H1 (cell line): ENCODE data around the gene KIF26B.

ENCODE experiments used
- BACH1 ChIP-seq: IDR thresholded peaks from 2 replicates; pipeline ENCODE4 v1.6.1; 2012; ENCODE audit warnings: low read length, improper control_type of control experiment
- BRCA1 ChIP-seq: IDR thresholded peaks from 2 replicates; pipeline ENCODE4 v1.6.1; 2012; ENCODE audit warnings: low read depth, low read length, improper control_type of control experiment
- CBX8 ChIP-seq: fragments of 300-800, 300-1000 bp; sonication (generic); IDR thresholded peaks from 2 replicates; pipeline ENCODE4 v1.7.1; 2016; ENCODE audit warnings: low read depth, low read length, borderline replicate concordance
- MAFK ChIP-seq: IDR thresholded peaks from 2 replicates; pipeline ENCODE4 v1.6.1; 2012; ENCODE audit warnings: low read depth, mild to moderate bottlenecking, improper control_type of control experiment, low read length
- POLR2A ChIP-seq, 2 experiments: IDR thresholded peaks; 1 replicate in 1 of 2; 2 replicates in 1 of 2; pipeline ENCODE4 v1.6.1; 2011; ENCODE audit warnings: low read depth in 2 of 2, low read length in 2 of 2, mild to moderate bottlenecking in 2 of 2; ENCODE audit errors: control extremely low read depth in 1 of 2
- POLR2AphosphoS5 ChIP-seq: IDR thresholded peaks from 2 replicates; pipeline ENCODE4 v1.6.1; 2011; ENCODE audit warnings: low read depth, low read length
- RXRA ChIP-seq: IDR thresholded peaks from 2 replicates; pipeline ENCODE4 v1.6.1; 2011; ENCODE audit warnings: low read depth, mild to moderate bottlenecking, low read length, moderate library complexity; ENCODE audit not compliant: insufficient read depth
- SP2 ChIP-seq: IDR thresholded peaks from 2 replicates; pipeline ENCODE4 v1.6.1; 2012; ENCODE audit warnings: mild to moderate bottlenecking, low read length, inconsistent platforms
- SP4 ChIP-seq: IDR thresholded peaks from 2 replicates; pipeline ENCODE4 v1.6.1; 2012; ENCODE audit warnings: low read length, inconsistent platforms
- TBP ChIP-seq: IDR thresholded peaks from 2 replicates; pipeline ENCODE4 v1.6.1; 2011; ENCODE audit warnings: low read depth, low read length, improper control_type of control experiment
- YY1 ChIP-seq: IDR thresholded peaks from 2 replicates; pipeline ENCODE4 v1.6.1; 2011; ENCODE audit warnings: low read depth, mild to moderate bottlenecking, low read length
- TF ChIP-seq, protein P1 (sequence below), 3 experiments: IDR thresholded peaks; 1 replicate in 2 of 3; 2 replicates in 1 of 3; pipeline versions ENCODE4 v1.5.1 to v1.6.1; 2011; ENCODE audit warnings: low read length in 3 of 3, mild to moderate bottlenecking in 3 of 3, inconsistent platforms in 2 of 3, low read depth in 1 of 3, moderate library complexity in 1 of 3; ENCODE audit not compliant: insufficient read depth in 1 of 3; ENCODE audit errors: control extremely low read depth in 1 of 3
- TF ChIP-seq, protein P2 (sequence below): IDR thresholded peaks from 2 replicates; pipeline ENCODE4 v1.6.1; 2012; ENCODE audit warnings: low read length, inconsistent platforms
- TF ChIP-seq, protein P3 (sequence below): IDR thresholded peaks from 2 replicates; pipeline ENCODE4 v1.6.1; 2012; ENCODE audit warnings: inconsistent platforms

GRCh38 chr1:245270063-245270462 lies 115.3 kb downstream of the KIF26B start:
- TF ChIP-seq, protein P1, sequence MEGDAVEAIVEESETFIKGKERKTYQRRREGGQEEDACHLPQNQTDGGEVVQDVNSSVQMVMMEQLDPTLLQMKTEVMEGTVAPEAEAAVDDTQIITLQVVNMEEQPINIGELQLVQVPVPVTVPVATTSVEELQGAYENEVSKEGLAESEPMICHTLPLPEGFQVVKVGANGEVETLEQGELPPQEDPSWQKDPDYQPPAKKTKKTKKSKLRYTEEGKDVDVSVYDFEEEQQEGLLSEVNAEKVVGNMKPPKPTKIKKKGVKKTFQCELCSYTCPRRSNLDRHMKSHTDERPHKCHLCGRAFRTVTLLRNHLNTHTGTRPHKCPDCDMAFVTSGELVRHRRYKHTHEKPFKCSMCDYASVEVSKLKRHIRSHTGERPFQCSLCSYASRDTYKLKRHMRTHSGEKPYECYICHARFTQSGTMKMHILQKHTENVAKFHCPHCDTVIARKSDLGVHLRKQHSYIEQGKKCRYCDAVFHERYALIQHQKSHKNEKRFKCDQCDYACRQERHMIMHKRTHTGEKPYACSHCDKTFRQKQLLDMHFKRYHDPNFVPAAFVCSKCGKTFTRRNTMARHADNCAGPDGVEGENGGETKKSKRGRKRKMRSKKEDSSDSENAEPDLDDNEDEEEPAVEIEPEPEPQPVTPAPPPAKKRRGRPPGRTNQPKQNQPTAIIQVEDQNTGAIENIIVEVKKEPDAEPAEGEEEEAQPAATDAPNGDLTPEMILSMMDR (IDR thresholded peaks at IDR 0.05; ENCODE audit: control extremely low read depth in 1 of 3, insufficient read depth in 1 of 3, low read depth in 1 of 3, low read length in 3 of 3): no peak
- no peak for TF ChIP-seq TBP
- TF ChIP-seq, protein P2, sequence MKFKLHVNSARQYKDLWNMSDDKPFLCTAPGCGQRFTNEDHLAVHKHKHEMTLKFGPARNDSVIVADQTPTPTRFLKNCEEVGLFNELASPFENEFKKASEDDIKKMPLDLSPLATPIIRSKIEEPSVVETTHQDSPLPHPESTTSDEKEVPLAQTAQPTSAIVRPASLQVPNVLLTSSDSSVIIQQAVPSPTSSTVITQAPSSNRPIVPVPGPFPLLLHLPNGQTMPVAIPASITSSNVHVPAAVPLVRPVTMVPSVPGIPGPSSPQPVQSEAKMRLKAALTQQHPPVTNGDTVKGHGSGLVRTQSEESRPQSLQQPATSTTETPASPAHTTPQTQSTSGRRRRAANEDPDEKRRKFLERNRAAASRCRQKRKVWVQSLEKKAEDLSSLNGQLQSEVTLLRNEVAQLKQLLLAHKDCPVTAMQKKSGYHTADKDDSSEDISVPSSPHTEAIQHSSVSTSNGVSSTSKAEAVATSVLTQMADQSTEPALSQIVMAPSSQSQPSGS: no peak
- TF ChIP-seq SP2: no peak
- no peak for TF ChIP-seq SP4
- TF ChIP-seq YY1: no peak
- TF ChIP-seq BACH1: no peak
- TF ChIP-seq MAFK: no peak
- no peak for TF ChIP-seq POLR2A (IDR thresholded peaks at IDR 0.05; ENCODE audit: control extremely low read depth in 1 of 2, low read depth in 2 of 2, low read length in 2 of 2)
- no peak for TF ChIP-seq POLR2AphosphoS5
- TF ChIP-seq, protein P3, sequence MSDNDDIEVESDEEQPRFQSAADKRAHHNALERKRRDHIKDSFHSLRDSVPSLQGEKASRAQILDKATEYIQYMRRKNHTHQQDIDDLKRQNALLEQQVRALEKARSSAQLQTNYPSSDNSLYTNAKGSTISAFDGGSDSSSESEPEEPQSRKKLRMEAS: no peak
- no peak for TF ChIP-seq RXRA
- no peak for TF ChIP-seq BRCA1
- no peak for TF ChIP-seq CBX8
